Activated CD4-positive, alpha-beta T cell treated with anti-CD3 and anti-CD28 coated beads for 48 hours (primary cell): ENCODE data around the gene ERC2.

Source experiments
- DNase-seq: peaks from one replicate; pipeline ENCODE4 v3.0.0-alpha.2; 2020

ERC2 gene

GRCh38 chr3:56173601-56174000 is 294.7 kb downstream of the ERC2 start:
- no peak for DNase-seq

GRCh38 chr3:56164436-56164835 is 303.8 kb downstream of the ERC2 start:
- DNase-seq, result no peak

- no peak for DNase-seq
Observed at GRCh38 chr3:56157693-56158362, 310.4 kb downstream of the ERC2 start.

- no peak for DNase-seq
Observed at GRCh38 chr3:56154297-56154696, 314.0 kb downstream of the ERC2 start.

- DNase-seq, result no peak
Observed at GRCh38 chr3:56147354-56147753, 320.9 kb downstream of the ERC2 start.

- no peak for DNase-seq
Observed at GRCh38 chr3:56145410-56145809, 322.9 kb downstream of the ERC2 start.

GRCh38 chr3:56144805-56145204 is 323.5 kb downstream of the ERC2 start:
- DNase-seq, result no peak

GRCh38 chr3:56137415-56137814 is 330.9 kb downstream of the ERC2 start:
- no peak for DNase-seq

GRCh38 chr3:56136514-56136913 is 331.8 kb downstream of the ERC2 start:
- no peak for DNase-seq

- DNase-seq, result no peak
Observed at GRCh38 chr3:56135941-56136340, 332.3 kb downstream of the ERC2 start.

GRCh38 chr3:56133423-56133822 is 334.8 kb downstream of the ERC2 start:
- no peak for DNase-seq

GRCh38 chr3:56132762-56133161 is 335.5 kb downstream of the ERC2 start:
- DNase-seq, result no peak

GRCh38 chr3:56131974-56132590 is 336.2 kb downstream of the ERC2 start:
- peak; percentile 25 for DNase-seq

- no peak for DNase-seq
Observed at GRCh38 chr3:56130036-56130435, 338.2 kb downstream of the ERC2 start.

GRCh38 chr3:56126632-56127031 is 341.6 kb downstream of the ERC2 start:
- no peak for DNase-seq

GRCh38 chr3:56125358-56126005 is 342.8 kb downstream of the ERC2 start:
- DNase-seq, result no peak

- no peak for DNase-seq
Observed at GRCh38 chr3:56124546-56124945, 343.7 kb downstream of the ERC2 start.

- DNase-seq, result no peak
Observed at GRCh38 chr3:56123487-56123886, 344.8 kb downstream of the ERC2 start.

- no peak for DNase-seq
Observed at GRCh38 chr3:56122911-56123310, 345.4 kb downstream of the ERC2 start.

GRCh38 chr3:56121716-56122115 is 346.6 kb downstream of the ERC2 start:
- DNase-seq, result no peak

GRCh38 chr3:56119575-56120349 is 348.5 kb downstream of the ERC2 start:
- no peak for DNase-seq

- DNase-seq, result no peak
Observed at GRCh38 chr3:56118968-56119367, 349.3 kb downstream of the ERC2 start.

- DNase-seq, result no peak
Observed at GRCh38 chr3:56115698-56116097, 352.6 kb downstream of the ERC2 start.

- no peak for DNase-seq
Observed at GRCh38 chr3:56115199-56115598, 353.1 kb downstream of the ERC2 start.
